Loucy (cell line): ENCODE measurements around the gene SECISBP2L.

Experiments used
- EZH2phosphoT487 ChIP-seq: fragments of 200-600 bp; IDR thresholded peaks from 2 replicates; pipeline ENCODE4 v1.6.1; 2018; ENCODE audit warnings: antibody characterized with exemption, mild to moderate bottlenecking, moderate library complexity, borderline replicate concordance
- TF ChIP-seq, protein P1 (sequence below): fragments of 200-600 bp; sonication (generic); conservative IDR thresholded peaks from 2 replicates; pipeline ENCODE4 v1.5.1; 2014; ENCODE audit warnings: mild to moderate bottlenecking, antibody characterized with exemption, low read length

DNA sequence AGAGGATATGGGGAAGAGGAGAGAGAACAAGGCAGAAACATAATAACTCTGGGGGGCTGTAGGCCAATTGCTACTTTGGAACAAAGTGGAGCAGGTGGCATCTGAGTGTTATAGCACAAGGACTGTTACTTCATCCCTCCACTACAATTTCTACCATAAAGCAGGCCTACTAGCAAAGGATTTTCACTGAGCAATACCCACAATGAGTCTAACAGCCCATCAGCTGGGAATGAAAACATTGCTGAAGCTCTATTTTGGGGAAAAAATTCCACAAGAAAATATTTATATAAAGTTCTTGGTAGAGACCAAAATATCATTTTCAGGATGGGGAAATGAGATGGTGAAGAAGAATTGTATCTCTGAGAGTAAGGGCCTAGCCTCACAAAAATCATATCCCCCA is 78.9 kb downstream of the SECISBP2L start:
- TF ChIP-seq, protein P1, sequence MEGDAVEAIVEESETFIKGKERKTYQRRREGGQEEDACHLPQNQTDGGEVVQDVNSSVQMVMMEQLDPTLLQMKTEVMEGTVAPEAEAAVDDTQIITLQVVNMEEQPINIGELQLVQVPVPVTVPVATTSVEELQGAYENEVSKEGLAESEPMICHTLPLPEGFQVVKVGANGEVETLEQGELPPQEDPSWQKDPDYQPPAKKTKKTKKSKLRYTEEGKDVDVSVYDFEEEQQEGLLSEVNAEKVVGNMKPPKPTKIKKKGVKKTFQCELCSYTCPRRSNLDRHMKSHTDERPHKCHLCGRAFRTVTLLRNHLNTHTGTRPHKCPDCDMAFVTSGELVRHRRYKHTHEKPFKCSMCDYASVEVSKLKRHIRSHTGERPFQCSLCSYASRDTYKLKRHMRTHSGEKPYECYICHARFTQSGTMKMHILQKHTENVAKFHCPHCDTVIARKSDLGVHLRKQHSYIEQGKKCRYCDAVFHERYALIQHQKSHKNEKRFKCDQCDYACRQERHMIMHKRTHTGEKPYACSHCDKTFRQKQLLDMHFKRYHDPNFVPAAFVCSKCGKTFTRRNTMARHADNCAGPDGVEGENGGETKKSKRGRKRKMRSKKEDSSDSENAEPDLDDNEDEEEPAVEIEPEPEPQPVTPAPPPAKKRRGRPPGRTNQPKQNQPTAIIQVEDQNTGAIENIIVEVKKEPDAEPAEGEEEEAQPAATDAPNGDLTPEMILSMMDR = no peak
- TF ChIP-seq EZH2phosphoT487 = no peak
